H9 (cell line): ENCODE results near the gene TMED7. TPM values are rescaled to one million over a fixed set of nuclear protein-coding genes. Genes with fewer than 3 reads are reported as not detected.

Experiments
- DNase-seq: peaks from one replicate; pipeline ENCODE4 v3.0.0-alpha.2; 2017
- H2AFZ ChIP-seq: one replicate; pipeline ENCODE4 v1.6.1; 2013; ENCODE audit warnings: mild to moderate bottlenecking, low read length, control low read depth, moderate library complexity
- H2AK5ac ChIP-seq: 2 replicates; pipeline ENCODE4 v1.6.1; 2013; ENCODE audit warnings: low read length, control low read depth, mixed read lengths; ENCODE audit not compliant: insufficient read length
- H2BK120ac ChIP-seq: one replicate; pipeline ENCODE4 v1.6.1; 2013; ENCODE audit warnings: low read depth, mild to moderate bottlenecking, low read length, control low read depth, inconsistent platforms; ENCODE audit not compliant: poor library complexity, severe bottlenecking
- H2BK12ac ChIP-seq: 2 replicates; pipeline ENCODE4 v1.6.1; 2013; ENCODE audit warnings: low read length, control low read depth, mixed read lengths, low read depth; ENCODE audit not compliant: insufficient read length
- H2BK15ac ChIP-seq: 2 replicates; pipeline ENCODE4 v1.6.1; 2013; ENCODE audit warnings: low read depth, low read length, control low read depth
- H2BK20ac ChIP-seq: one replicate; pipeline ENCODE4 v1.6.1; 2013; ENCODE audit warnings: low read depth, mild to moderate bottlenecking, low read length, control low read depth, inconsistent platforms; ENCODE audit not compliant: poor library complexity, severe bottlenecking
- H2BK5ac ChIP-seq: 2 replicates; pipeline ENCODE4 v1.6.1; 2013; ENCODE audit warnings: low read length, control low read depth, mixed read lengths; ENCODE audit not compliant: insufficient read length
- H3K14ac ChIP-seq: 2 replicates; pipeline ENCODE4 v1.6.1; 2013; ENCODE audit warnings: low read length, control low read depth; ENCODE audit not compliant: insufficient read depth
- H3K18ac ChIP-seq: 2 replicates; pipeline ENCODE4 v1.6.1; 2013; ENCODE audit warnings: low read depth, mild to moderate bottlenecking, mixed read lengths, low read length, control low read depth; ENCODE audit not compliant: insufficient read length
- H3K23ac ChIP-seq: 2 replicates; pipeline ENCODE4 v1.6.1; 2013; ENCODE audit warnings: low read length, control low read depth, mixed read lengths, low read depth; ENCODE audit not compliant: insufficient read length
- H3K23me2 ChIP-seq: 2 replicates; pipeline ENCODE4 v1.6.1; 2013; ENCODE audit warnings: low read depth, mild to moderate bottlenecking, mixed read lengths, low read length, control low read depth; ENCODE audit not compliant: insufficient read length, poor library complexity, severe bottlenecking
- H3K27ac ChIP-seq: 2 replicates; pipeline ENCODE4 v1.5.1; 2013; ENCODE audit warnings: low read length, control low read depth, mixed read lengths, low read depth; ENCODE audit not compliant: insufficient read length
- H3K27me3 ChIP-seq: 2 replicates; pipeline ENCODE4 v1.6.1; 2013; ENCODE audit warnings: low read length, control low read depth, inconsistent platforms; ENCODE audit not compliant: insufficient read depth
- H3K4ac ChIP-seq: 2 replicates; pipeline ENCODE4 v1.6.1; 2013; ENCODE audit warnings: low read depth, mild to moderate bottlenecking, control low read depth, inconsistent platforms, low read length, moderate library complexity
- H3K4me1 ChIP-seq: 2 replicates; pipeline ENCODE4 v1.6.1; 2013; ENCODE audit warnings: low read length, control low read depth, inconsistent platforms; ENCODE audit not compliant: insufficient read depth
- H3K4me2 ChIP-seq: 2 replicates; pipeline ENCODE4 v1.6.1; 2013; ENCODE audit warnings: low read length, control low read depth, mixed read lengths; ENCODE audit not compliant: insufficient read length, insufficient read depth
- H3K56ac ChIP-seq: 2 replicates; pipeline ENCODE4 v1.6.1; 2013; ENCODE audit warnings: low read depth, mild to moderate bottlenecking, mixed read lengths, low read length, control low read depth; ENCODE audit not compliant: insufficient read length
- H3K79me1 ChIP-seq: 2 replicates; pipeline ENCODE4 v1.6.1; 2013; ENCODE audit warnings: low read depth, mild to moderate bottlenecking, moderate library complexity, low read length, control low read depth, inconsistent platforms; ENCODE audit not compliant: insufficient read depth, poor library complexity, severe bottlenecking
- H3K79me2 ChIP-seq: 2 replicates; pipeline ENCODE4 v1.6.1; 2013; ENCODE audit warnings: low read length, control low read depth, inconsistent platforms; ENCODE audit not compliant: insufficient read depth
- H3K9ac ChIP-seq: 2 replicates; pipeline ENCODE4 v1.6.1; 2013; ENCODE audit warnings: low read length, control low read depth, mixed read lengths; ENCODE audit not compliant: insufficient read length; ENCODE audit errors: extremely low read depth
- H3K9me3 ChIP-seq: one replicate; pipeline ENCODE4 v1.6.1; 2013; ENCODE audit warnings: low read depth, low read length, inconsistent platforms; ENCODE audit not compliant: control insufficient read depth
- H3T11ph ChIP-seq: one replicate; pipeline ENCODE4 v1.6.1; 2013; ENCODE audit warnings: mild to moderate bottlenecking, low read length, control low read depth, inconsistent platforms
- H4K20me1 ChIP-seq: one replicate; pipeline ENCODE4 v1.6.1; 2013; ENCODE audit not compliant: control insufficient read depth, insufficient read length, insufficient read depth
- H4K5ac ChIP-seq: 2 replicates; pipeline ENCODE4 v1.6.1; 2013; ENCODE audit warnings: low read depth, mild to moderate bottlenecking, mixed read lengths, low read length, control low read depth; ENCODE audit not compliant: insufficient read length
- H4K8ac ChIP-seq: replicated peaks from 2 replicates; pipeline ENCODE4 v1.6.1; 2013; ENCODE audit warnings: low read length, control low read depth, mixed read lengths, low read depth; ENCODE audit not compliant: insufficient read length
- H4K91ac ChIP-seq: 2 replicates; pipeline ENCODE4 v1.6.1; 2013; ENCODE audit warnings: low read depth, mild to moderate bottlenecking, moderate library complexity, mixed read lengths, low read length, control low read depth; ENCODE audit not compliant: insufficient read length
- H3K27ac Mint-ChIP-seq, 3 experiments: 2 replicates in 2 of 3; 3 replicates in 1 of 3; pipeline ENCODE4 v1.8.0; 2020 to 2021; ENCODE audit warnings: mixed read lengths in 3 of 3, mild to moderate bottlenecking in 1 of 3, moderate library complexity in 1 of 3
- H3K27me3 Mint-ChIP-seq: 2 replicates; pipeline ENCODE4 v1.8.0; 2021; ENCODE audit warnings: low read depth, mild to moderate bottlenecking, moderate library complexity, mixed read lengths
- H3K36me3 Mint-ChIP-seq, 3 experiments: 2 replicates in 2 of 3; 3 replicates in 1 of 3; pipeline ENCODE4 v1.8.0; 2020 to 2021; ENCODE audit warnings: low read depth in 3 of 3, mixed read lengths in 3 of 3; ENCODE audit not compliant: insufficient read depth in 1 of 3
- H3K4me1 Mint-ChIP-seq, 2 experiments: 2 replicates each; pipeline ENCODE4 v1.8.0; 2020; ENCODE audit warnings: mixed read lengths in 2 of 2
- H3K4me3 Mint-ChIP-seq, 2 experiments: 2 replicates in 1 of 2; 3 replicates in 1 of 2; pipeline ENCODE4 v1.8.0; 2020 to 2021; ENCODE audit warnings: mild to moderate bottlenecking in 2 of 2, mixed read lengths in 2 of 2, moderate library complexity in 1 of 2
- H3K9me3 Mint-ChIP-seq, 2 experiments: 2 replicates in 1 of 2; 3 replicates in 1 of 2; pipeline ENCODE4 v1.8.0; 2020; ENCODE audit warnings: mild to moderate bottlenecking in 2 of 2, mixed read lengths in 2 of 2, moderate library complexity in 1 of 2
- CTCF ChIP-seq: fragments of 200-600 bp; sonication (generic); conservative IDR thresholded peaks from 3 replicates; pipeline ENCODE4 v1.8.0; 2021; ENCODE audit warnings: antibody characterized with exemption, mild to moderate bottlenecking
- WGBS: extraction: QIAGEN DNeasy Blood & Tissue Kit; methylation state at CpG from one replicate; pipeline ENCODE4 v1.1.7; 2013; ENCODE audit warnings: missing lambda C conversion rate, low lambda C conversion rate, mixed read lengths; ENCODE audit not compliant: insufficient read length; ENCODE audit errors: extremely low coverage; 5-methylcytosine and 5-hydroxymethylcytosine counted together
- total RNA-seq: library from RNA; stranded (reverse); gene quantifications from 2 replicates; pipeline ENCODE4 v1.2.1, GENCODE V29; 2021

The TMED7 gene
- total RNA-seq, 1 experiment from 2014 or later: 68.8 TPM

DNA sequence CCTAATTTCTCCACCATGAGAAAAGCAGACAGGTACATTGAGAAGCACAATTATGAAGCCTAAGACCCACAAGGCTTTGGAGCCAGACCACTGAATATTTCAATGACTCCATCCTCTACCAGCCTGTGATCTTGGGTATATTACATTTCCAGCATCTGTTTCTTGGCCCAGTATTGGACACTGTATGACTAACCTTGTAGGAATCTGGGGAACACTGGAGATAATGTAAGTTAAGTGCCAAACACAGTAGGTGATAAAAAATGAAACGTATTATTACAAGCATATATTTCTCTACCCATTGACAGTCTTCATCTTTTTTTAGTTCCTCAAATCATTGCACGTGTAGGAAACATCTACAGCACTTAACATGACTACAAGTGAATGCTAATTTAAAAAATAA is 52.7 kb downstream of the TMED7 start:
- Histone ChIP-seq H3K9ac (no peak overlapping the region), H2AFZ (no peak overlapping the region), H3K18ac (no peak overlapping the region), H3K79me2 (no peaks in the 10 kb centered on the region), H2BK12ac (no peak overlapping the region), H2BK15ac (no peak overlapping the region), H3K79me1 (no peaks in the 10 kb centered on the region), H3K4me1 (no peaks in the 10 kb centered on the region), H2BK120ac (no peak overlapping the region), H2AK5ac (no peak overlapping the region), H4K8ac (no peak overlapping the region), H3K27me3 (no peaks in the 10 kb centered on the region), H4K20me1 (no peaks in the 10 kb centered on the region), H3T11ph (no peak overlapping the region), H2BK20ac (no peak overlapping the region), H2BK5ac (no peak overlapping the region), H3K23ac (no peak overlapping the region), H3K56ac (no peak overlapping the region), H4K5ac (no peak overlapping the region), H3K4ac (no peak overlapping the region), H3K9me3 (no peaks in the 10 kb centered on the region), H3K4me2 (no peak overlapping the region), H3K23me2 (no peaks in the 10 kb centered on the region), H3K14ac (no peak overlapping the region), H4K91ac (no peak overlapping the region), H3K27ac (no peak overlapping the region)
- Mint-ChIP-seq H3K9me3 (no peaks in the 10 kb centered on the region; a peak in 1 of 5 replicates), H3K4me3 (no peak overlapping the region), H3K4me1 (peaks cover 9 to 12% of the 10 kb centered on the region in 2 experiments), H3K27me3 (no peaks in the 10 kb centered on the region), H3K27ac (no peak overlapping the region), H3K36me3 (0 out of 7 replicates have a peak, but pooled peaks cover 0 to 4% (median 0%) of the 10 kb centered on the region in 3 experiments)
- no peak for DNase-seq
- TF ChIP-seq CTCF: no peak
- no CpG with 5 or more reads among the region's 2 CpGs for WGBS
